GM18519 (cell line): ENCODE data around the gene CMTM5.

Experiments used
- ATAC-seq: cut with Tn5 transposase; IDR thresholded peaks from one replicate; pipeline ENCODE4 v1.9.1; 2021; ENCODE audit warnings: mild to moderate bottlenecking, moderate library complexity; ENCODE audit not compliant: unreplicated experiment, low FRiP score

The CMTM5 gene

DNA sequence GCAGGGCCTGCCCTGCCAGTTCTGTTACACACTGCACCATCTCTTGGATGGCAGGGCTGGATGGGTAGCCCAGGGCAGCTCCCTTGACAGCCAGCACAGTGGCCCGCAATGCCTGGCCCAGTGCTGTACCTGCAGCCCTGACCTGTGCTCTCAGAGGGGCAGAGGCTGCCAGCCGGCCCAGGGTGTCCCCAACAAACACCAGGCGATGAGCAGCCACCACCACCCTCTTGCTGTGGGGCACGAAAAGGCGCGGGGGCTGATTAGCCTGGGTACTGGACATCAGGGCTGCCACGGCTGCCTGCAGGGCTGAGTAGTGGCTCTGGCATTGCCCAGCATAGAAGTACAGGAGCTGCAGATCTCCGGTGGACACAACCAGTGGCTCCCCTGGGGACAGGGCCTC lies 19.6 kb upstream of the CMTM5 start:
- no peak for ATAC-seq

DNA sequence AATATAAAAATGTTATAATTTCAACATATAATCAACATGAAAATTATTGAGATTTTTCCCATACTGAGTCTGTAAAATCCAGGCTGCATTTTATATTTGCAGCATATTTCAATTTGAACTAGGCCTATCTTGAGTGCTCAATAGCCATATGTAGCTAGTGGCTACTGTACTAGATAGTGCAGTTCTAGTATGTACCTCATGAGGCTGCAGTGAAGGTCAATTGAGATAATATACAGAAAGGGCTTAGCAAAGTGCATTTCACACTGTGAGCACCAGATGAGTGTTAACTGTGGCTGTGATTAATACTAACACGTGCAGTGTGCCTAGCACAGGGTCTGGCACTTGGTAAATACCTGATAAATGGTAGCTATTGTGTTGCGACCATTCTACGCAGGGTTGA lies 18.8 kb upstream of the CMTM5 start:
- ATAC-seq, result no peak

DNA sequence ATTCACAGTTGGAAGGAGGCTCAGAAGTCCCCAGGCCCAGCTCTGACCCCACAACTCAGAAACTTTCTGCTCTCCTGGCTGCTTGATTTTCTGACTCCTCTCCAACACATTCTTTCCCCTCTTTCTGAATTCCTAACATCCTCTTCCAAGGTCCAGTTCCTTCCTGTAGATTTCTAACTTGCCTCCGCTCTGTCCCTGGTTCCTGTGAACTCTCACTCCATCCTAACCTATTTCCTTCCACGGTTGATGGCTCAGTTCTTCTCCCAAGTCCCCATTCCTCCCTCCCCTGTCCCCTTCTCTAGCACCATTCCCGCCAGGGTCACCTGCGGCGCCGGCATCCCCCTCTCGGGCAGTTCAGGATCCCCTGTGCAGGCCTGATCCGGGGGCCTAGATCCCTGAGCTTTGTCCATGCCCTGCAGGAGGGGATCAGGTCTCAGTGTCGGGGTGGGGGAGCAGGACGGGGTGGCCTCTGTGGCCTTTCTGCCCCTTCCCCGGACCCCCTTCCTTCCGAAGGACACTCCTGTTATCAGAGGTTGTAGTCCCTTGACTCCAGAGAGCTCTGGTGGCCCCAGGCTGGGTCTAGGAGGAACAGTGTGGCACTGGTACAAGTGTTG lies 18.2 kb upstream of the CMTM5 start:
- no peak for ATAC-seq

DNA sequence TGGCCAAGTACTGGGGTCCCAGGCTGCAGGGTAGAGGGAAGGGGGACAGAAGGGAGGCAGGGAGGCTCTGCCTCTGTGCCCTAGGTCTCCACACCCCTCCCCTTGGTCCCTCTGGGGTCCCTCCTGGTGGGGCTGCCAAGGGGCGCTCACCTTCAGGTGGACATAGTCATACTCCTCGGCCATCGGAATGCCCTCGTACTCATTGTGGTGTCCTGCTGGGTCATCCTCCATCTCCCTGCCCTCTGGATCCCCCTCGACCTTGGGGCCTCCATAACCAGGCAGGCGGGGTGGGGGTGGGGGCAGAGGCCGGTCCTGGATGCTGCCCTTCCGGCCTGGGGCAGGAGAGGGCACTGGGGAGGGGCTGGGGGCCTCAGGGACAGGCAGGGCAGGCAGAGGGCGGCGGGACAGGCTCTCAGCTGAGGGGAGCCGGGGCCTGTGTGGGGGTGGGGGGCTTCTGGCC lies 17.6 kb upstream of the CMTM5 start:
- ATAC-seq, result no peak

DNA sequence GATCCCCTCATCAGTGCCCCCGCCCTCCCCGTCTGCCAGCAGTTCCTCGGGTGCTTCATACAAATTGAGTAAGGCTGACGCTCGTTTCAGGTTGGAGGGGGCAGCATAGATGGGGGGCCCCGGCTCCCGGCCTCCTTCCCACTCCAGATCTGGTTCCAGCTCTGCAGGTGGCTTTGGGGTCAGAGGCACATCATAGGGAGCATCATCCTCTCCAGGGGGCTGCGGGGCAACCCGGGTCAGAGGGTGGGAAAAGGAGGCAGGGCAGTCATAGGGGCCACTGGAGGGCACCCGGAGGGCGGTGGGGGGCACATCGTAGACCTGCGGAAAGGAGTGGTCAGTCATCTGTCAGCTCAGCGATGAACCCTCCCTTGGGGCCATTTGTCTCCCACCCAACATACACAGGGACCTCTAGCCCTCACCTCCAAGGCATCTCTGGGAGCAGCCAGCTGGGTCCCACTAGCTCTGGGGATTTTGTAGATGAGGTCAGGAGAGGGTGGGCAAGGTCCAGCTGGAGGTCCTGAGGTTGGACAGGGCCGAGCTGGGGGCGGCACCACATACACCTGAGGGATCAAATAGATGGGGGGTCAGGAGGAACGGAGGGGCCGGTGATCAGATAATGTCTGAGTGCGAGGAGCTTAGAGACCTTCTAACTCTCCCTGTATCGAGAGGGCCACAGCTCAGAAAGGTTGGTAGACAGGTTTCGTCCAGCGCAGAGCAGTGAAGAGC lies 17.0 kb upstream of the CMTM5 start:
- ATAC-seq, result no peak

DNA sequence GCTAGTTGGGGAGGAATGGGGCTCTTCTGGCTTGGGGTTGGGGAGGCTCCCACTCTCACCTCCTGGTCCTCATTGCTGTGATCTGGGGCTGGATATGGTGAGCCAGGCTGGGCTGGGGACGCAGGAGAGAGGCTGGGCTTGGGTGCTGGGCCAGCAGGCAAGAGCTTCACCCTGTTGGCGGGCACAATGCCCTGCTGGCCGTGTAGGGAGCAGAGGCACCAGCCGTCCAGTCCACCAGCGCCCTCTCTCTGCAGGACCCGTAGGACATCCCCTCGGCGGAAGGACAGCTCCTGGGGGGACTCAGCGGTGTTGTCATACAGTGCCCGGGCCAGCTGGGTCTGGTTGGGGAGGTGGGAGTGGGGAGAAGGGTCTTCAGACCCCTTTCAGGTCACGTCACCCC lies 16.4 kb upstream of the CMTM5 start:
- ATAC-seq, result no peak

DNA sequence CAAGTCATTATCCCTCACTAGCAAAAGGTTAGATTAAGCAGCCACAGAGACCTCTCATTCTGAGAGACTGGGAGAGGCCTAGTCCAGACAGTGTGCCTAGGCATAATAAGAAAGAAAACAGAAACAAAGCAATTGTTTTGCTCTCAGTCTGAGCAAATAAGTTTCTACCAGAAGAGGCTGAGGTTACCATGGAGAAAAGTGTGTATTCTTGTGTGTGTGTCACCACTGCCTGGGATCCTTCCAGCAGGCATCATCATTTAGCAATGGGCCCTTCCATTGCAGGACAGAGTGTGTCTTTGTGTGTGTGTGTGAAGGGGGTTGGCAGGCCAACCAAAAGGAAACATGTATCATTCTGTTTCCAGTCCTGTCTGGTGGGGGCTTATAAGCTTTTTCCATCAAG lies 15.5 kb upstream of the CMTM5 start:
- no peak for ATAC-seq

DNA sequence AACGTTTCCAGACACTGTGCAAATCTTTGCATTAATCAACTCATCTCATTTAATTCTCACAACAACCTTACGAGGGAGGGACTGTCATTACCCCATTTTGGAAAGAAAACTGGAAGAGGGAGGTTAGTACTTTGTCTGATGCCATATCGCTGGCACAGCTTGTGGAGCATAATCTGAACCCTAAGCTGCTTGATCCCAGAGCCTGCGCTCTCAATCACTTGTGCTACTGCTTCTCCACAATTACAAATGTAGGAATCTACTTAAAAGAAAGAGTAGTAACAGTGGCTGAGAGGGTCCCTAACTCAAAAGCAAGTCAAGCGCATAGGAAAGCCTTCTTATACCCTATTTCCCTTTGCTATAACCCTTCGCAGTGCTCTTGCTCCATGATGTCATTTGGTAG lies 15.1 kb upstream of the CMTM5 start:
- ATAC-seq, result no peak

DNA sequence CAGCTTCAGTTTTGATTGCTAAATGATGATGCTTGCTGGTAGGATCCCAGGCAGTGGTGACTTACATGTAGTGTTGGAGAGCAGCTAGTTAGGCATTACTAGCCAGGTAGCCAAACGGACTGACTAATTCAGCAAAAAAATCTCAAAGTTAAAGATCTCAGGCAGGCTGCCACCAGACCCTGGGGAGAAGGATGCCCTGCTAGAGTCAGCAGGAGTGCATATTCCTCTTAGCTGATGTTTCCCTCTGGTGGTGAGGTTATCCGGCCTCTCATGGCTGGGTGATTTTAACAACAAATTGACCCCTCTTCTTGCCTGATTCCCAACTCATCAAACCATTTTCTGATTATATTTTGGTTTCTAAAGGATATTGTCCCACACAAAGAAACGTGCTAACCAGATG lies 14.6 kb upstream of the CMTM5 start:
- ATAC-seq, result no peak

DNA sequence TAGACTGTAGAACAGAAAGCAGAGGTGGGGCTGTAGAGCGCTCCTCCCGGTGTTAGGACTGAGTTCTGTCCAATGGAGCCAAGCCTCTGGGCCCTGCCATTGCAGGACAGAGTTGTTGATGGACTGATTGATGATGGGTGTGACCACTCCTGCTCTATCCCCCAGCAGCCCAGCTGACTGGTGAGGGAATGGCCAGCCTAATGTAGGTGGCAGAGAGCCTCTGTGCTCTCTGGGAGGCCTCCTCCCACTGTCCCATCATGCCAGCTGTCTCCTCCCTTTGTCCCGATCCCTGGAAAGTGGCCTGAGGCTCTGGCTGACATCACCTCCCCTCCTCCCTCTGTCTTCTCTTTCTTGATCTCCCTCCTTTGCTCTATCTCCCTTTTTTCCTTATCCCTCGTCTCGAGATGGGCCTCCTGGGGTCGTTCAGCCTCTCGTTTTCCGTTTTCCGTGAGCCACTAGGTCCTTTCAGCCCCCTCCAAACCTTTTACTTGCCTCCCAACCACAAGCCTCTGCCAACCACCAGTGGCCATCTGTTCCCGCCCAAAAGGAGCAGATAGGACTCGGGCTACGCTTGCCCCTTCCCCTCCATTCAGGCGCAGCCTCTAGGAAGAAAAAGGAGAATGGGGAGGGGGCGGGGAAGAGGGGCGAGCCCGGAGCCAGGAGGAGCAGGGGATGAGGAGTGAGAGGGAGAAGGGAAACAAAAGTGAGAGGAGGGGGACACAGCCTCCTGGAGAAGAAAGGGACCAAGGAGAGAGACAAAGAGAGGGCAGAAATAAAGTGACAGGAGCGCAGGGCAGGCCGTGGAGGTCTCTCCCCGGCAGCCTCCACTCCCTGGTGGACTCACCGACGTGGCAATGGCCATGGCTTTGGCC lies 12.4 kb upstream of the CMTM5 start:
- no peak for ATAC-seq

DNA sequence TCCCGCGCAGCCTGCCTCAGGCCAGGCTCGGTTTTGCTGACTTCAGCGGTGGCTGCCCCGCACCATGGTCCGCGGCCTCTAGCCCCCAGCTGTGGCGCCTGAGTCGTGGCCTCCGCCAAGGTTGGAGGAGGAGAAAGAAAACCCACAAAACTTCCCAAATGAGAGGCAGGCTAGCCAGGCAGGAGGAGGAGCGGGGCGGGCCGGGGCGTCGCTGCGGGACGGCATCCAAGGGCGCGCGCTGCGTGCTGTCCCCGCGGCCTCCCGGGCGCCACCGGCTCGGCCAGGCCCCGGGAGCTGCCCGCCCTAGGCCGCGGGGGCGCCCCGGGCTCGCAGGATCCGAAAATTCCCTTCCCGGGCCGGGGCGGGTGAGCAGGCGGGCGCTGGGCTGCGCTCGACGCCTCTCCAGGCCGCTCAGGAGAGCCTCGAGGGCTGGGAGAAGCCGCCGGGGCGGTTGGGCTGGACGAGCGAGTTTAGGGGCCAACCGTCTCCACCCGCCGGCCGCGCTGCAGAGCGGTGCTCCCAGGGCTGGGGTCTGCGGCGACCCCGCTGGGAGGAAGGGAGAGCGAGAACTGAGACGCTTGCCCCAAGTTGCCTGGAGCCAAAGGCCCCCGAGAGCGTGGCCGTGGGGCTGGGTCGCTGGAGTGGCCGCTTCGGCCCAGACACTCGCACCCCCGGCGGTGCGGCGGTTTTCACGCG lies 11.7 kb upstream of the CMTM5 start, which contains the start of gene EFS:
EFS (minus strand) TSS at position 137 of the 696 bp plus-strand sequence. CDS start 147 bp downstream, outside the sequence.
- ATAC-seq, result no peak

DNA sequence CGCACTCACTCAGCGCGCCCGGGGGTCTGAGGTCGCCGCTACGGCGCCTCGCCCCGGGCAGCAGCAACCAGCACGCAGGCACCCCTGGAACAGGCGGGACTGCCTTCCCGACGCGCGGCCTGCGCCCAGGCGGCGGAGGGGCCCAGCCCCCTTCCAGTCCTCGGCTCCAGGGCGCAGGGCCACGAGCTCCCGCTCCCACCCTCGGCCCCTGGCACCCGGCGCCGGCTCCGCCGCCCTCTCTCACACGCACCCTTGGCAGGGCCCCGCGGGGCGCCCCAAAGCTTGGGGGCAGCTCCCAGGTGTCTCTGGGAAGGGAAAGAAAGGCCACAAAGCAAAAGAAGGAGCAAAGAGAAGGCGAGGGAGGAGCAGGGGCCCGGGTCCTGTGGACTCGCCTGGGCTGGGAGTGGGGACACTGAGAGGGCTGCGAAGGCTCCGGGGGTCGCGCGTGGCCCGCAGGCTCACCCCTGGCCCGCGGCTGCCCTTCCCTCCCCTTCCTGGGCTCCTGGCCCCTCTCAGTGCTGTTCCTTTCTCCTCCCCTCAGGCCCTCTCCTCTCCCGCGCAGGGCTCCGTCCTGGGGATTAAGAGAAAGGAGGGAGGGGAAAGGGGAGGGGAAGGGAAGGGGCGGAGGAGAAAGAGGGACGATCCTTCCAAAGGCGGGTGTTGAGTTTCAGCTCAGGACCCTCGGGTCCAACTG lies 11.0 kb upstream of the CMTM5 start:
- ATAC-seq, result no peak

DNA sequence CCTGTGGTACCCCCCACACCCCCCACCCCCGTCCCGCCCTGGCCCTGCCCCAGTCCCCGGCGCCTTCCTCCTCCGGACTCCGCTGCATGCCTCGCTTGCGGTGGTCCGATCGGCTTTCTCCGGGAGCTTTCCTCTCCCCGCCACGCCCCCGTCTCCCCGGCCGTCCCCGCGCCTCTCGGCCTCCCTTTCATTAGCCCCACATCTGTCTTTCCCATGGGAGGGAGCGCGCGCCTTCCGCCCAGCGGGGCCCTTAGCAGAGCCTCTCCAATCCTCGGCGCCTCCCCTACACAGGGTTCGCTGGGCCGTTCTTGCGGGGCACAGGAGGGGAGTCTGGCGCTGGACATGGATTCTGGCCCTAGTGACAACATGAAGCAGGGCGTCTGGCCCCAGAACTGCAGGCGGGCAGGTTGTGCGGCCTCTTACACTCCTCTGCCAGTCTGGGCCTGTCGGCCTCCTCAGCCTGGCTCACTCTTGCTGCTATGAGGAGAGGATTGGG lies 10.4 kb upstream of the CMTM5 start:
- ATAC-seq, result no peak

DNA sequence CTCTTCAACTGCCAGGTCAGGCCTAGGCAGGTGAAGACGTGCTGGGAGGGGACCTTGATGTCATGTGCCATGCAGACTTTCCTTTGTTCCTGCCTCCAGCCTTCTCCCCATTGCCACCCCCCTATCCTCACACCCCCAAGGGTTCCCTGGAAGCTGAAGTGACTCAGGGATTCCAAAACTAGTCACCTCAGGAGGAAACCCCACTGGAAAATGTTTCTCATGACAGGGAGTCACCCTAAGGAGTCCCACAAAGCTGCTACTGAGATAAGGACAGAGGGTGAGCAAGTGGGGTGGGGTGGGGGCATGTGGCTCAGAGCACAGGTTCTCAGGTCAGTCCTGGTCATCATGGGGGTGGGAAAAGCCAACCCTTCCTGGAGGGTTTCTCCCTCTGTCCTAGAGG lies 6.6 kb upstream of the CMTM5 start:
- ATAC-seq, result no peak

DNA sequence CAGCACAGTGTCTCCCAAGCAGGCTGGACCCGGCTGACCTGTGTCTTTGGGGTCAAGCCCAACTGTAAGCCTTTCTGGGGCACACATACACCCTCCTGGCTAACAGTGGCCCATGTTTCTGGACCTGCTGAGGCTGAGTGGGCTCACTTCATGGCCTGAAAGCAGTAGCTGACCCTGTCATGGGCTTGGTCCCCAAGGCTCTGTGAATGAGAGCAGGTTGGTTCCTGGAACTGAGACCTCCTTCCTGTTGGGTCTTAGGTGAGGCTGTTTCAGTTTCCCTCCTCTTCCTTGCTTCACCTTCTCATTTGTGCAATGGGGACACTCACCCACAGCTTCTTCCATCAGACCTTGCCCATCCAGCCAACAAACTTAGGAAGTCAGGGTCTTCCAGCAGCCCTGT lies 5.0 kb upstream of the CMTM5 start:
- ATAC-seq, result no peak

DNA sequence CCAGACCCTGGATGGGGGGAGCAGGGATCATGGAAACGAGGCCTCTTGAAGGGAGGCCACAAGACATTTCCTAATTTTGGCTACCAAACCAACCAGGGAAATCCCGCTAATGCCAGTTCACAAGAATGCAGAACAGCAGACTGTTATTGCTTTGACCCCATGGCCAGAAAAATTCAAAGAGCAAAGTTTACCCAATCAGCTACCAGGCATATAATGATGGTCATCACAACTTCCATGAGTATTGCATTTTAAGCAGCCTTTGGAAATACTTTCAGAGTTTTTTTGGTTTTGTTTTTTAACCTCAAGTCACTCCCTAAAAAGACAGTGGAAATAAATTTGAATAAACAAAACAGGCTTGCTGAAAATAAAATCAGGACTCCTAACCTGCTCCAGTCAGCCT lies 4.3 kb upstream of the CMTM5 start, which contains the start of gene IL25:
IL25 (plus strand) TSS at position 301 of the 400 bp plus-strand sequence.
- no peak for ATAC-seq

DNA sequence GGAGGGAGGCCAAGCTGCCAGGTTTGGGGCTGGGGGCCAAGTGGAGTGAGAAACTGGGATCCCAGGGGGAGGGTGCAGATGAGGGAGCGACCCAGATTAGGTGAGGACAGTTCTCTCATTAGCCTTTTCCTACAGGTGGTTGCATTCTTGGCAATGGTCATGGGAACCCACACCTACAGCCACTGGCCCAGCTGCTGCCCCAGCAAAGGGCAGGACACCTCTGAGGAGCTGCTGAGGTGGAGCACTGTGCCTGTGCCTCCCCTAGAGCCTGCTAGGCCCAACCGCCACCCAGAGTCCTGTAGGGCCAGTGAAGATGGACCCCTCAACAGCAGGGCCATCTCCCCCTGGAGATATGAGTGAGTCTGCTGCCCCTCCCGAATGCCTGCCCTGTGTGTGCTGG lies 3.8 kb upstream of the CMTM5 start:
- ATAC-seq, result no peak

DNA sequence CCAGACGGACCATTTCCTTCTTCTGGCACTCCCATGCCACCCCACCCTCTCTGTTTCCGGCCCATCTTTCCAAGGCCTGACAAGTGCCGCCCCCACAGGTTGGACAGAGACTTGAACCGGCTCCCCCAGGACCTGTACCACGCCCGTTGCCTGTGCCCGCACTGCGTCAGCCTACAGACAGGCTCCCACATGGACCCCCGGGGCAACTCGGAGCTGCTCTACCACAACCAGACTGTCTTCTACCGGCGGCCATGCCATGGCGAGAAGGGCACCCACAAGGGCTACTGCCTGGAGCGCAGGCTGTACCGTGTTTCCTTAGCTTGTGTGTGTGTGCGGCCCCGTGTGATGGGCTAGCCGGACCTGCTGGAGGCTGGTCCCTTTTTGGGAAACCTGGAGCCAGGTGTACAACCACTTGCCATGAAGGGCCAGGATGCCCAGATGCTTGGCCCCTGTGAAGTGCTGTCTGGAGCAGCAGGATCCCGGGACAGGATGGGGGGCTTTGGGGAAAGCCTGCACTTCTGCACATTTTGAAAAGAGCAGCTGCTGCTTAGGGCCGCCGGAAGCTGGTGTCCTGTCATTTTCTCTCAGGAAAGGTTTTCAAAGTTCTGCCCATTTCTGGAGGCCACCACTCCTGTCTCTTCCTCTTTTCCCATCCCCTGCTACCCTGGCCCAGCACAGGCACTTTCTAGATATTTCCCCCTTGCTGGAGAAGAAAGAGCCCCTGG lies 1.2 kb upstream of the CMTM5 start:
- no peak for ATAC-seq

DNA sequence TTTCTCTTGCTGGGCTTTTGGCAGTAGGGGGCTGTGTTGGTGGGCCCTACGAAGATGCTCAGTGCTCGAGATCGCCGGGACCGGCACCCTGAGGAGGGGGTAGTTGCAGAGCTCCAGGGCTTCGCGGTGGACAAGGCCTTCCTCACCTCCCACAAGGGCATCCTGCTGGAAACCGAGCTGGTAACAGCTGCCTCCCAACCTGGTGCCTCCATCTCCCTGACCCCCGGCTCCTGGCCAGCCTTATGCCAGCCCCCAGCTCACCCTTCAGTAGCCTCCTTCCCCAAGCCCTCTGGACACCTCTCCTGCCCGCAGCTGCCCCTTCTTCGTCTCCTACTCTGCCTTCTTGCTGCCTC lies 328 bp downstream of the CMTM5 start:
- ATAC-seq, result no peak
